ENCODE results near the gene UBE2QL1.

UBE2QL1 gene

GRCh38 chr5:6457592-6457991, 8.9 kb downstream of the UBE2QL1 start:
- H3K4me3 ChIP-seq = no peak overlapping the region
- H3K27me3 ChIP-seq = no peaks in the 10 kb centered on the region
- no peak for DNase-seq
- no peak overlapping the region for H3K27ac ChIP-seq
- H3K36me3 ChIP-seq = peaks cover 0 to 5% (median 0%) of the 10 kb centered on the region in 3 donors
- intact Hi-C loops (cut with DNase I; ENCODE audit: low total_unique reads) = no loop called here
- no peaks in the 10 kb centered on the region for H3K9me3 ChIP-seq
- TF ChIP-seq, protein P1, sequence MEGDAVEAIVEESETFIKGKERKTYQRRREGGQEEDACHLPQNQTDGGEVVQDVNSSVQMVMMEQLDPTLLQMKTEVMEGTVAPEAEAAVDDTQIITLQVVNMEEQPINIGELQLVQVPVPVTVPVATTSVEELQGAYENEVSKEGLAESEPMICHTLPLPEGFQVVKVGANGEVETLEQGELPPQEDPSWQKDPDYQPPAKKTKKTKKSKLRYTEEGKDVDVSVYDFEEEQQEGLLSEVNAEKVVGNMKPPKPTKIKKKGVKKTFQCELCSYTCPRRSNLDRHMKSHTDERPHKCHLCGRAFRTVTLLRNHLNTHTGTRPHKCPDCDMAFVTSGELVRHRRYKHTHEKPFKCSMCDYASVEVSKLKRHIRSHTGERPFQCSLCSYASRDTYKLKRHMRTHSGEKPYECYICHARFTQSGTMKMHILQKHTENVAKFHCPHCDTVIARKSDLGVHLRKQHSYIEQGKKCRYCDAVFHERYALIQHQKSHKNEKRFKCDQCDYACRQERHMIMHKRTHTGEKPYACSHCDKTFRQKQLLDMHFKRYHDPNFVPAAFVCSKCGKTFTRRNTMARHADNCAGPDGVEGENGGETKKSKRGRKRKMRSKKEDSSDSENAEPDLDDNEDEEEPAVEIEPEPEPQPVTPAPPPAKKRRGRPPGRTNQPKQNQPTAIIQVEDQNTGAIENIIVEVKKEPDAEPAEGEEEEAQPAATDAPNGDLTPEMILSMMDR (IDR thresholded peaks at IDR 0.05) = no peak
- H3K4me1 ChIP-seq = peaks cover 0 to 27% (median 9%) of the 10 kb centered on the region in 4 donors

GRCh38 chr5:6458833-6459232, 10.2 kb downstream of the UBE2QL1 start:
- Histone ChIP-seq H3K27ac (no peak overlapping the region), H3K9me3 (no peaks in the 10 kb centered on the region), H3K27me3 (no peaks in the 10 kb centered on the region), H3K4me3 (no peak overlapping the region), H3K4me1 (peaks cover 0 to 16% (median 5%) of the 10 kb centered on the region in 4 donors), H3K36me3 (peaks cover 0 to 5% (median 0%) of the 10 kb centered on the region in 3 donors)
- intact Hi-C loops (cut with DNase I; ENCODE audit: low total_unique reads) = no loop called here
- DNase-seq = peak in 1 of 2 donors; percentile 24
- TF ChIP-seq, protein P1 (IDR thresholded peaks at IDR 0.05) = no peak

- TF ChIP-seq, protein P1 (IDR thresholded peaks at IDR 0.05) = no peak
- intact Hi-C loops (cut with DNase I; ENCODE audit: low total_unique reads) = no loop called here
- Histone ChIP-seq H3K27me3 (no peaks in the 10 kb centered on the region), H3K9me3 (no peaks in the 10 kb centered on the region), H3K36me3 (peaks cover 0 to 5% (median 0%) of the 10 kb centered on the region in 3 donors), H3K4me3 (no peak overlapping the region), H3K27ac (no peak overlapping the region), H3K4me1 (peaks cover 0 to 5% (median under 1%) of the 10 kb centered on the region in 4 donors)
- no peak for DNase-seq
Measured at GRCh38 chr5:6459896-6460295, 11.2 kb downstream of the UBE2QL1 start.

DNA sequence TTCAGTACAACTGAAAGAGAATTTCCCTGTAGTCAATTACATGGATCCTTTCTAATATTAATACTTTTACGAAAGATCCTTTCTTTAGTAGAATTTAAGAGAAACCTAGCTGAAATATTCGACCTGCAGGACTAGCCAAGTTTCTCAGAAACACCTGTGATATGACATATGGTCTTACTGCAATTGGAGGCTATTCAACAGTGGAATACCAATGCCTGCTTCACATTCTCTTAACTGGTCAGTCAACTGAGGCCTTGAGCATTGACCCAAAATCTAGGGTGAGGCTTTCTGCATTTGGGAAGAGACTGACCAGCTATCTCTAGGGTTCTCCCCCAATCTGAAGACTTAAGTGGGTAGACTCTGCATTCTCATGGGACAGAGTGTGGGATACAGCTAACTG, 12.3 kb downstream of the UBE2QL1 start:
- Histone ChIP-seq H3K27ac (no peak overlapping the region), H3K27me3 (no peaks in the 10 kb centered on the region), H3K4me1 (no peaks in the 10 kb centered on the region), H3K9me3 (no peaks in the 10 kb centered on the region), H3K4me3 (no peak overlapping the region), H3K36me3 (peaks cover 0 to 5% (median 0%) of the 10 kb centered on the region in 3 donors)
- TF ChIP-seq, protein P1 (IDR thresholded peaks at IDR 0.05) = no peak
- intact Hi-C loops (cut with DNase I; ENCODE audit: low total_unique reads) = no loop called here
- DNase-seq = no peak

GRCh38 chr5:6461793-6462650, 13.4 kb downstream of the UBE2QL1 start:
- no peak overlapping the region for H3K4me3 ChIP-seq
- H3K27me3 ChIP-seq = no peaks in the 10 kb centered on the region
- peaks cover 0 to 5% (median 0%) of the 10 kb centered on the region in 3 donors for H3K36me3 ChIP-seq
- intact Hi-C loops (cut with DNase I; ENCODE audit: low total_unique reads) = no loop called here
- peak in 1 of 2 donors; percentile 42 for DNase-seq
- H3K27ac ChIP-seq = no peak overlapping the region
- no peaks in the 10 kb centered on the region for H3K9me3 ChIP-seq
- no peaks in the 10 kb centered on the region for H3K4me1 ChIP-seq
- TF ChIP-seq, protein P1 (IDR thresholded peaks at IDR 0.05) = no peak

Data from tibial artery (tissue), 4 donors.